Measurements from ENCODE around the gene CST6.

CST6 gene

GRCh38 chr11:66051766-66052663, 40.2 kb downstream of the CST6 start, which contains the start of gene SF3B2:
TSS of gene SF3B2 (plus strand) at chr11:66052364. CDS start at chr11:66052385, 21 bp downstream.
- H3K9me3 ChIP-seq = no peaks in the 10 kb centered on the region; the same call in 1 of the 2 replicates
- H3K36me3 ChIP-seq (replicated peaks) = peaks cover 39% of the 10 kb centered on the region
- H3K4me3 ChIP-seq = peak within 1 kb of the TSS; percentile 100
- in situ Hi-C loops (cut with MboI; ENCODE audit: low sequenced_read_pairs) = no loop called here
- no peaks in the 10 kb centered on the region for H3K27me3 ChIP-seq (ENCODE audit: low read depth)
- peaks cover 13% of the 10 kb centered on the region for H3K4me1 ChIP-seq
- peak; percentile 97 to 98 for DNase-seq (ENCODE audit: low spot score in 2 of 2)

GRCh38 chr11:66052664-66052982, 40.8 kb downstream of the CST6 start:
- in situ Hi-C loops (cut with MboI; ENCODE audit: low sequenced_read_pairs) = no loop called here
- Histone ChIP-seq H3K9me3 (no peaks in the 10 kb centered on the region; the same call in 1 of the 2 replicates), H3K4me3 (peak overlapping the region; percentile 100)

DNA sequence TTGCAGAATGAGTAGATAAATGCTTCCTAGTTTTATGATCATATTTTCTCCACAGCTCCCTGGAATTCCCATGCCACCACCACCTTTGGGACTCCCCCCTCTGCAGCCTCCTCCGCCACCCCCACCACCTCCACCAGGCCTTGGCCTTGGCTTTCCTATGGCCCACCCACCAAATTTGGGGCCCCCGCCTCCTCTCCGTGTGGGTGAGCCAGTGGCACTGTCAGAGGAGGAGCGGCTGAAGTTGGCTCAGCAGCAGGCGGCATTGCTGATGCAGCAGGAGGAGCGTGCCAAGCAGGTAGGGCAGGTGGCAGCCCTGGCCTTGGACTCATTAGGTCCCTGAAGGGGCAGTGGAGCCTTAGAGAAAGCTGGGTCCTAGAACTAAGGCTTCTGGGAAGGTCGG, 43.2 kb downstream of the CST6 start:
- Histone ChIP-seq H3K9me3 (no peaks in the 10 kb centered on the region; the same call in 1 of the 2 replicates), H3K4me1 (peaks cover 13% of the 10 kb centered on the region), H3K36me3 (replicated peaks) (peaks cover 67% of the 10 kb centered on the region), H3K4me3 (no peak overlapping the region), H3K27me3 (ENCODE audit: low read depth) (no peaks in the 10 kb centered on the region)
- no peak for DNase-seq (ENCODE audit: low spot score in 2 of 2)
- in situ Hi-C loops (cut with MboI; ENCODE audit: low sequenced_read_pairs) = no loop called here

More at GRCh38 chr11:66052664-66052982, 40.8 kb downstream of the CST6 start:
- peaks cover 13% of the 10 kb centered on the region for H3K4me1 ChIP-seq
- peaks cover 45% of the 10 kb centered on the region for H3K36me3 ChIP-seq (replicated peaks)
- DNase-seq (ENCODE audit: low spot score in 2 of 2) = no peak
- no peaks in the 10 kb centered on the region for H3K27me3 ChIP-seq (ENCODE audit: low read depth)

DNA sequence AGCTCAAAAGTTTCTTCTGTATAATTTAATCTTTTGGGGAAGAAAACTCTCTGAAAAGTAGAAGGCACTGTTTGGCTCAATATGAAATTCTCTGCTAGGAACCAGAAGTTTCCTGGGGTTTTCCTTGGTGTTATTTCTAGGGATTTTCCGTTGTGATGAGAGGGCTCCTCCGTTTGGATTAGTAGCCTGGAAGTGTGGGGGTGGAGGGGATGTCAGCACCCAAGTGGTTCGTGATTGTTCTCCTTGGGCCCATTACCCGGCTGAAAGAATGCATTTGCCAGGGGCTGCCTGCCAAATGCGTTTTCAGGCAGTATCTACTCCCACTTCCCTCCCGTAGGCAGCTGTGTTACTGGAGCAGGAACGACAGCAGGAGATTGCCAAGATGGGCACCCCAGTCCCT, 44.7 kb downstream of the CST6 start:
- in situ Hi-C loops (cut with MboI; ENCODE audit: low sequenced_read_pairs) = no loop called here
- peaks cover 82% of the 10 kb centered on the region for H3K36me3 ChIP-seq (replicated peaks)

GRCh38 chr11:66059966-66060680, 48.3 kb downstream of the CST6 start:
- no peak for DNase-seq (ENCODE audit: low spot score in 2 of 2)
- no peaks in the 10 kb centered on the region for H3K9me3 ChIP-seq
- no peaks in the 10 kb centered on the region for H3K4me1 ChIP-seq
- in situ Hi-C loops (cut with MboI; ENCODE audit: low sequenced_read_pairs) = no loop called here
- H3K36me3 ChIP-seq (replicated peaks) = peaks cover 95% of the 10 kb centered on the region
- no peaks in the 10 kb centered on the region for H3K27me3 ChIP-seq (ENCODE audit: low read depth)
- no peak overlapping the region for H3K4me3 ChIP-seq

More for the DNA sequence above, 44.7 kb downstream of the CST6 start:
- H3K4me1 ChIP-seq = peaks cover 4% of the 10 kb centered on the region
- no peak overlapping the region for H3K4me3 ChIP-seq
- H3K9me3 ChIP-seq = no peaks in the 10 kb centered on the region; the same call in 1 of the 2 replicates
- DNase-seq (ENCODE audit: low spot score in 2 of 2) = no peak
- H3K27me3 ChIP-seq (ENCODE audit: low read depth) = no peaks in the 10 kb centered on the region

- no peak for DNase-seq (ENCODE audit: low spot score in 2 of 2)
- no peak overlapping the region for H3K4me3 ChIP-seq
- H3K36me3 ChIP-seq (replicated peaks) = peaks cover 97% of the 10 kb centered on the region
- H3K27me3 ChIP-seq (ENCODE audit: low read depth) = no peaks in the 10 kb centered on the region
- H3K4me1 ChIP-seq = no peaks in the 10 kb centered on the region
- H3K9me3 ChIP-seq = no peaks in the 10 kb centered on the region
- in situ Hi-C loops (cut with MboI; ENCODE audit: low sequenced_read_pairs) = no loop called here
These were observed 49.5 kb downstream of the CST6 start for GRCh38 chr11:66061268-66061667.

- Histone ChIP-seq H3K4me1 (no peaks in the 10 kb centered on the region), H3K9me3 (no peaks in the 10 kb centered on the region), H3K4me3 (no peak overlapping the region), H3K27me3 (ENCODE audit: low read depth) (no peaks in the 10 kb centered on the region), H3K36me3 (replicated peaks) (peaks cover 97% of the 10 kb centered on the region)
- in situ Hi-C loops (cut with MboI; ENCODE audit: low sequenced_read_pairs) = no loop called here
- DNase-seq (ENCODE audit: low spot score in 2 of 2) = no peak
These were observed 50.6 kb downstream of the CST6 start for GRCh38 chr11:66062408-66062807.
